SH-SY5Y (cell line): ENCODE results near the gene ATP10B.

ENCODE experiments used
- GATA2 ChIP-seq: IDR thresholded peaks from 2 replicates; pipeline ENCODE4 v1.6.1; 2011; ENCODE audit warnings: mild to moderate bottlenecking, low read depth, low read length
- GATA3 ChIP-seq: IDR thresholded peaks from 2 replicates; pipeline ENCODE4 v1.6.1; 2011; ENCODE audit warnings: low read depth, mild to moderate bottlenecking, low read length, moderate library complexity

DNA sequence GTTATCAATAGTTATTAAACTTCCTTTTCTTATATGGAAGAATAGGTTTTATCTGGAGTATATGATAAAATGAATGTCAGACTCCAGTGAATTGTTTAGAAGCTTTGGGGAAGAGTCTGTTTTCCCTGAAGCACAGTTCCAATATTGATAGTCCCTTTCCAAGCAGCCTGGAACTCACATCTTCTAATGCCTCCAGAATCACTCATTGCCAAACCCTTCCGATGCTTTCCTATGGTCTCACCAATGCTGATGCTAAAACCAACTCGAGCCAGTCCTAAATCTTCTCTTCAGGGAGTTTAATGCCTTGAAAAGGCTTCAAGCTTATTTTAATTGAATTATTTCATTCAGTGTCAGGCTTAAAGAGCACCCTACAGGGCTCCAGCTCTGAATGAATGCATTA lies 309.2 kb downstream of the ATP10B start:
- TF ChIP-seq GATA2 (no peak), GATA3 (no peak)
